SU-DHL-6 (cell line): ENCODE data around the gene EXOC2.

Experiments
- EZH2phosphoT487 ChIP-seq: fragments of 200-600 bp; sonication (generic), shearing (Covaris generic); conservative IDR thresholded peaks from 2 replicates; pipeline ENCODE4 v1.6.1; 2018; ENCODE audit warnings: mild to moderate bottlenecking, antibody characterized with exemption, low read length, moderate library complexity, mixed read lengths
- TF ChIP-seq, protein P1 (sequence below): fragments of 200-600 bp; sonication (generic); IDR thresholded peaks from one replicate; pipeline ENCODE4 v1.5.1; 2017; ENCODE audit warnings: antibody characterized with exemption, mild to moderate bottlenecking, low read length, moderate library complexity; ENCODE audit not compliant: insufficient read depth, poor library complexity, severe bottlenecking

DNA sequence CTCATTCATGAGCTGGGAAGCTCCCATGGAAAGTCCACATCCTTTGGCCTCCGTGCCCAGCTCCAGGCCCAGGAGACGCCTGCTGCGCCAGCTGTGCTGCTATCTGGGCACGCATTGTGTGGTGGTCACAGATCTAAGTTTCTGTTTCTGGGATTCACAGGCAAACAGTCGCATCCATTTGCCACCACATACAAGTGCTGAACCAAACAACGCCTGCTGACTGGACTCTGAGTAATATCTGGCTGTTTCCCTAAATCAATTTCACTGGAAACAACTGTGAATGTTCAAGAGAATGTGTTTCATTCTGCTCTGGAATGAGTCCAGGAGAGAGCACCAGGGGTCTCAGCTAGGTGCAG is 255.9 kb downstream of the EXOC2 start:
- TF ChIP-seq, protein P1, sequence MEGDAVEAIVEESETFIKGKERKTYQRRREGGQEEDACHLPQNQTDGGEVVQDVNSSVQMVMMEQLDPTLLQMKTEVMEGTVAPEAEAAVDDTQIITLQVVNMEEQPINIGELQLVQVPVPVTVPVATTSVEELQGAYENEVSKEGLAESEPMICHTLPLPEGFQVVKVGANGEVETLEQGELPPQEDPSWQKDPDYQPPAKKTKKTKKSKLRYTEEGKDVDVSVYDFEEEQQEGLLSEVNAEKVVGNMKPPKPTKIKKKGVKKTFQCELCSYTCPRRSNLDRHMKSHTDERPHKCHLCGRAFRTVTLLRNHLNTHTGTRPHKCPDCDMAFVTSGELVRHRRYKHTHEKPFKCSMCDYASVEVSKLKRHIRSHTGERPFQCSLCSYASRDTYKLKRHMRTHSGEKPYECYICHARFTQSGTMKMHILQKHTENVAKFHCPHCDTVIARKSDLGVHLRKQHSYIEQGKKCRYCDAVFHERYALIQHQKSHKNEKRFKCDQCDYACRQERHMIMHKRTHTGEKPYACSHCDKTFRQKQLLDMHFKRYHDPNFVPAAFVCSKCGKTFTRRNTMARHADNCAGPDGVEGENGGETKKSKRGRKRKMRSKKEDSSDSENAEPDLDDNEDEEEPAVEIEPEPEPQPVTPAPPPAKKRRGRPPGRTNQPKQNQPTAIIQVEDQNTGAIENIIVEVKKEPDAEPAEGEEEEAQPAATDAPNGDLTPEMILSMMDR: no peak
- no peak for TF ChIP-seq EZH2phosphoT487
